PC-3 (cell line): ENCODE data around the gene MED4. TPM values are rescaled to one million over a fixed set of nuclear protein-coding genes. Genes with fewer than 3 reads are reported as not detected.

ENCODE experiments used
- ATAC-seq: fragments of 200-7000 bp; cut with Tn5 transposase; 2 replicates; pipeline ENCODE4 v1.9.1; 2020; ENCODE audit warnings: mild to moderate bottlenecking, moderate library complexity
- BruUV-seq: library from RNA; stranded (reverse); fragments of 400-500 nt; replicated peaks from 2 replicates; lab custom pipeline; 2021; lab: Mats Ljungman, UMichigan
- CTCF ChIA-PET: fragments of 300-600 bp; sonication (Branson Sonifier 250); formaldehyde crosslinking; loops from one replicate; lab custom pipeline; 2022; ENCODE audit warnings: antibody characterized with exemption; lab: Charles Lee
- POLR2A ChIA-PET: fragments of 300-600 bp; sonication (Branson Sonifier 250); formaldehyde crosslinking; loops from one replicate; lab custom pipeline; 2022; ENCODE audit warnings: antibody characterized with exemption; ENCODE audit not compliant: unreplicated experiment; lab: Charles Lee
- DNase-seq: peaks from one replicate; pipeline ENCODE4 v3.0.0-alpha.2; 2015
- H2AFZ ChIP-seq: fragments of 300-600 bp; sonication (generic); 2 replicates; pipeline ENCODE4 v1.6.0; 2016; ENCODE audit warnings: antibody characterized with exemption, low read length
- H3F3A ChIP-seq: fragments of 300-600 bp; sonication (generic); one replicate; pipeline ENCODE4 v1.6.0; 2017; ENCODE audit warnings: antibody characterized with exemption, low read length, control low read depth, mild to moderate bottlenecking; ENCODE audit not compliant: unreplicated experiment
- H3K27ac ChIP-seq: fragments of 300-600 bp; sonication (generic); 2 replicates; pipeline ENCODE4 v1.5.1; 2016; ENCODE audit warnings: mild to moderate bottlenecking, low read length
- H3K27me3 ChIP-seq: fragments of 300-600 bp; sonication (generic); 2 replicates; pipeline ENCODE4 v1.6.1; 2016; ENCODE audit warnings: low read length, mixed read lengths
- H3K36me3 ChIP-seq: fragments of 300-600 bp; sonication (generic); 2 replicates; pipeline ENCODE4 v1.6.1; 2016; ENCODE audit warnings: low read depth, mixed run types, low read length, mixed read lengths
- H3K4me1 ChIP-seq: fragments of 300-600 bp; sonication (generic); 2 replicates; pipeline ENCODE4 v1.5.1; 2016; ENCODE audit warnings: low read length; ENCODE audit not compliant: insufficient read depth
- H3K4me2 ChIP-seq: fragments of 300-600 bp; sonication (generic); 2 replicates; pipeline ENCODE4 v1.6.0; 2016; ENCODE audit warnings: low read length
- H3K4me3 ChIP-seq: fragments of 300-600 bp; sonication (generic); 2 replicates; pipeline ENCODE4 v1.5.1; 2016; ENCODE audit warnings: mild to moderate bottlenecking, low read length, mixed read lengths
- H3K79me2 ChIP-seq: fragments of 300-600 bp; sonication (generic); 2 replicates; pipeline ENCODE4 v1.6.1; 2017; ENCODE audit warnings: low read length, mixed read lengths
- H3K9ac ChIP-seq: fragments of 300-600 bp; sonication (generic); 2 replicates; pipeline ENCODE4 v1.6.0; 2016; ENCODE audit warnings: mild to moderate bottlenecking, low read length
- H3K9me2 ChIP-seq: fragments of 300-600 bp; sonication (generic); replicated peaks from 2 replicates; pipeline ENCODE4 v1.6.1; 2016; ENCODE audit warnings: mixed run types, low read length, mixed read lengths
- H3K9me3 ChIP-seq: fragments of 300-600 bp; sonication (generic); 2 replicates; pipeline ENCODE4 v1.6.1; 2016; ENCODE audit warnings: low read length, mixed read lengths
- H4K20me1 ChIP-seq: fragments of 300-600 bp; sonication (generic); 2 replicates; pipeline ENCODE4 v1.6.1; 2016; ENCODE audit warnings: low read length, mixed read lengths
- EZH2 ChIP-seq: fragments of 300-600 bp; sonication (generic); IDR thresholded peaks from one replicate; pipeline ENCODE4 v1.6.1; 2017; ENCODE audit warnings: antibody characterized with exemption, mild to moderate bottlenecking, low read length; ENCODE audit not compliant: unreplicated experiment
- EZH2phosphoT487 ChIP-seq: fragments of 300-600 bp; sonication (generic); IDR thresholded peaks from 2 replicates; pipeline ENCODE4 v1.6.1; 2018; ENCODE audit warnings: mild to moderate bottlenecking, antibody characterized with exemption, low read length, borderline replicate concordance
- intact Hi-C: fragments of 100-400 bp; cut with micrococcal nuclease; formaldehyde crosslinking; loops from 2 replicates; pipeline ENCODE4 v1.9.0; 2023
- total RNA-seq: library from RNA; depleted of rRNA; stranded (reverse); fragments of >200 nt; gene quantifications from 2 replicates; pipeline ENCODE4 v1.2.3, GENCODE V29; 2014
- TF ChIP-seq, protein P1 (sequence below): fragments of 300-600 bp; sonication (generic); conservative IDR thresholded peaks from 2 replicates; pipeline ENCODE4 v1.5.1; 2017; ENCODE audit warnings: antibody characterized with exemption, low read depth, mild to moderate bottlenecking, low read length

Gene MED4
- total RNA-seq, 1 experiment from 2014 or later, result 19.0 TPM

DNA sequence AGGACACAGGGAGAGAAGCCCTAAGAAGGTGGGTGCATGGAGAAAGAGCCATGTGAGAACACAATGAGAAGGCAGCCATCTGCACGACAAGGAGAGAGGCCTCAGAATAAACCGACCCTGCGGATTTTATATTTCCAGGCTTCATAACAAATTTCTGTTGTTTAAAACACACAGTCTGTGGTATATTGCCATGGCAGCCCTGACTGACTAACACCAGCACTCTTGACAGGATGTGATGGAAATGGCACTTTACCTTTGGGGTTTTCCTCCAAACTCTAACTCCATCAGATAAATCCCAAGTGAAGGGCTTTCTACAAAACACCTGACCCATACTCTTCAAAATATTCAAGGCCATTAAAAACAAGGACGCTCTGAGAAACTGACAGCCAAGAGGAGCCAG is 13.2 kb upstream of the MED4 start:
- POLR2A ChIA-PET, result no interaction called here
- Histone ChIP-seq H4K20me1 (no peaks in the 10 kb centered on the region), H3K9me3 (no peaks in the 10 kb centered on the region), H3K27me3 (no peaks in the 10 kb centered on the region), H3K4me3 (no peak overlapping the region), H3K27ac (no peak overlapping the region), H3K4me2 (no peak overlapping the region), H3K9me2 (no peaks in the 10 kb centered on the region), H3F3A (no peaks in the 10 kb centered on the region), H2AFZ (no peak overlapping the region), H3K79me2 (no peaks in the 10 kb centered on the region), H3K4me1 (no peaks in the 10 kb centered on the region), H3K36me3 (no peaks in the 10 kb centered on the region), H3K9ac (no peak overlapping the region)
- no peak for DNase-seq
- intact Hi-C loops, result no loop called here
- ATAC-seq, result no peak
- CTCF ChIA-PET, result no interaction called here
- TF ChIP-seq, protein P1, sequence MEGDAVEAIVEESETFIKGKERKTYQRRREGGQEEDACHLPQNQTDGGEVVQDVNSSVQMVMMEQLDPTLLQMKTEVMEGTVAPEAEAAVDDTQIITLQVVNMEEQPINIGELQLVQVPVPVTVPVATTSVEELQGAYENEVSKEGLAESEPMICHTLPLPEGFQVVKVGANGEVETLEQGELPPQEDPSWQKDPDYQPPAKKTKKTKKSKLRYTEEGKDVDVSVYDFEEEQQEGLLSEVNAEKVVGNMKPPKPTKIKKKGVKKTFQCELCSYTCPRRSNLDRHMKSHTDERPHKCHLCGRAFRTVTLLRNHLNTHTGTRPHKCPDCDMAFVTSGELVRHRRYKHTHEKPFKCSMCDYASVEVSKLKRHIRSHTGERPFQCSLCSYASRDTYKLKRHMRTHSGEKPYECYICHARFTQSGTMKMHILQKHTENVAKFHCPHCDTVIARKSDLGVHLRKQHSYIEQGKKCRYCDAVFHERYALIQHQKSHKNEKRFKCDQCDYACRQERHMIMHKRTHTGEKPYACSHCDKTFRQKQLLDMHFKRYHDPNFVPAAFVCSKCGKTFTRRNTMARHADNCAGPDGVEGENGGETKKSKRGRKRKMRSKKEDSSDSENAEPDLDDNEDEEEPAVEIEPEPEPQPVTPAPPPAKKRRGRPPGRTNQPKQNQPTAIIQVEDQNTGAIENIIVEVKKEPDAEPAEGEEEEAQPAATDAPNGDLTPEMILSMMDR, result no peak
- no peak for TF ChIP-seq EZH2
- no peak for TF ChIP-seq EZH2phosphoT487
- no TSS peak for BruUV-seq

DNA sequence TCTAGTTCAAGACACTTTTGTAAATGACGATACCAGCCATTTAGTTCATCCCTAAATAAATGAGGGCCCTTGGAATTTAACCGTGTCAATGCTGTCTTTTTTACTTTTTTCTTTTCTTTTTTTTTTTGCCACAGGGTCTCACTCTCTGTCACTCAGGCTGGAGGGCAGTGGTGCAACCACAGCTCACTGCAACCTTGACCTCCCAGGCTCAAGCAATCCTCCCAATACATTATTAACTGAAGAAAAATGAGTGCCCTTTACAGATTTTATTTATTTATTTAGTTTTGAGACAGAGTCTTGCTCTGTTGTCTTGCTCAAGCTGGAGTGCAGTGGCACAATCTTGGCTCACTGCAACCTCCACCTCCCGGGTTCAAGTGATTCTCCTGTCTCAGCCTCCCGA is 2.9 kb upstream of the MED4 start:
- no peak overlapping the region for H2AFZ ChIP-seq
- no peaks in the 10 kb centered on the region for H3K9me3 ChIP-seq
- ChIA-PET POLR2A (no interaction called here), CTCF (no interaction called here)
- no peak overlapping the region for H3K4me2 ChIP-seq
- TF ChIP-seq, protein P1, result no peak
- TF ChIP-seq EZH2phosphoT487, result no peak
- TF ChIP-seq EZH2, result no peak
- no TSS peak for BruUV-seq
- H3K27ac ChIP-seq, result no peak overlapping the region
- no peaks in the 10 kb centered on the region for H3K36me3 ChIP-seq
- intact Hi-C loops, result loop anchor here (5.0 kb wide), 1 partner anchor 95 kb away; the partner anchor contains the start of gene SUCLA2
- peaks cover 8% of the 10 kb centered on the region for H3K4me1 ChIP-seq
- no peak overlapping the region for H3K4me3 ChIP-seq
- H3K79me2 ChIP-seq, result peaks cover 22% of the 10 kb centered on the region
- H3K9ac ChIP-seq, result no peak overlapping the region
- no peaks in the 10 kb centered on the region for H3K27me3 ChIP-seq
- ATAC-seq, result no peak
- H3F3A ChIP-seq, result no peaks in the 10 kb centered on the region
- no peaks in the 10 kb centered on the region for H3K9me2 ChIP-seq
- no peak for DNase-seq
- H4K20me1 ChIP-seq, result peaks cover 10% of the 10 kb centered on the region; the same call in 1 of the 2 replicates

DNA sequence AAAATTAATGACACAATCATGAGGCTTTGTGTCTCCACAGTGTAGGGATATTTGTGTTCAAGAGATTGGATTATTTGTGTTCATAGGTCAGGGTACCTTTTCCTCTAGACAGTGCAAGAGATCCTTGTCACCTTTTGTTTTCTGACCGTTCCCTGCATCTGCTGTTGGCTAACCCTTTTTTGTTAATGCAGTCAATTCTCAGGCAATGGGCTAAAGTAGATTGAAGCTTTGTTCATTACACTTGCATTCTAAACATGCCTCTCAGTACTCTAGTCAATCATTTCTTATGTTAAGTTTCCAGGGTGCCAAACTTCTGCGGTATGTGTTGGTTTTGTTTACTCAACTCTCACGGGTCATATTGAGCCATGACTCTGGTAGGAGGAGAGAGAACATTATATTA is 1.8 kb upstream of the MED4 start:
- CTCF ChIA-PET, result no interaction called here

More for the DNA sequence above, 1.8 kb upstream of the MED4 start:
- no peak for ATAC-seq
- Histone ChIP-seq H4K20me1 (peaks cover 14% of the 10 kb centered on the region; the same call in 1 of the 2 replicates), H3K9me3 (no peaks in the 10 kb centered on the region), H3K79me2 (peaks cover 34% of the 10 kb centered on the region), H3K9ac (no peak overlapping the region), H3K4me3 (no peak overlapping the region), H2AFZ (no peak overlapping the region), H3K4me2 (no peak overlapping the region), H3K9me2 (no peaks in the 10 kb centered on the region), H3K36me3 (no peaks in the 10 kb centered on the region), H3K4me1 (peaks cover 8% of the 10 kb centered on the region), H3K27ac (no peak overlapping the region), H3K27me3 (no peaks in the 10 kb centered on the region), H3F3A (no peaks in the 10 kb centered on the region)
- TF ChIP-seq EZH2 (no peak), EZH2phosphoT487 (no peak)
- TF ChIP-seq, protein P1, result no peak
- intact Hi-C loops, result loop anchor here (5.0 kb wide), 1 partner anchor 94 kb away; the partner anchor contains the start of gene SUCLA2
- POLR2A ChIA-PET, result no interaction called here
- BruUV-seq, result no TSS peak
- no peak for DNase-seq
